Motor neuron (in vitro differentiated cells): ENCODE measurements around the gene PSTPIP1. TPM values are rescaled to one million over a fixed set of nuclear protein-coding genes. Genes with fewer than 3 reads are reported as not detected.

Experiments used
- ATAC-seq, 8 experiments: fragments of 200-7000 bp; cut with Tn5 transposase; replicated peaks in 6 of 8; 2 replicates each; pipeline ENCODE4 v1.8.0; 2021; ENCODE audit warnings: mild to moderate bottlenecking in 8 of 8, moderate library complexity in 8 of 8
- H3K27ac ChIP-seq, 2 donors: fragments of 250-450 bp; sonication (Bioruptor Pico); 2 replicates each; pipeline ENCODE4 v1.9.0; 2021; ENCODE audit warnings: antibody characterized with exemption in 2 of 2, mild to moderate bottlenecking in 2 of 2, moderate library complexity in 1 of 2
- H3K4me1 ChIP-seq, 2 donors: fragments of 250-450 bp; sonication (Bioruptor Pico); replicated peaks in 1 of 2; 2 replicates each; pipeline ENCODE4 v1.6.1; 2021; ENCODE audit warnings: antibody characterized with exemption in 2 of 2, mild to moderate bottlenecking in 2 of 2, moderate library complexity in 1 of 2
- H3K4me3 ChIP-seq, 5 donors: fragments of 250-450 bp; sonication (Bioruptor Pico); 2 replicates each; pipeline ENCODE4 v1.9.0; 2021; ENCODE audit warnings: antibody characterized with exemption in 5 of 5, mild to moderate bottlenecking in 5 of 5, moderate library complexity in 4 of 5
- WGBS, 10 experiments: fragments of 450-650 bp; shearing (Covaris generic); methylation state at CpG; one replicate each; pipeline ENCODE4 v1.0.0; 2022; 5-methylcytosine and 5-hydroxymethylcytosine counted together
- in situ Hi-C, 9 experiments: fragments of 400-800 bp; cut with MboI; loops; one replicate each; pipeline ENCODE4 v1.15.0; 2021; ENCODE audit warnings: low sequenced_read_pairs in 9 of 9, low pct_unique_long_range_greater_than_20kb in 2 of 9; ENCODE audit not compliant: unreplicated experiment in 9 of 9
- total RNA-seq, 8 experiments: library from RNA; unstranded; fragments of 300-600 nt; gene quantifications; 2 replicates each; pipeline versions ENCODE4 v1.2.3 to v1.2.4, GENCODE V29; 2022

The PSTPIP1 gene
- total RNA-seq, 8 experiments from 2014 or later, result 0.14 to 5.0 (median 1.4) TPM; not detected in 1

GRCh38 chr15:76996526-76997401 lies 1.8 kb downstream of the PSTPIP1 start:
- Histone ChIP-seq H3K27ac (no peak overlapping the region), H3K4me1 (peaks cover 0 to 3% of the 10 kb centered on the region in 2 donors), H3K4me3 (no peak overlapping the region)
- WGBS, 10 experiments, result 0 to 91% (median 70%) methylated on average over 1 to 7 of the region's 14 CpGs; no CpG with 5 or more reads in 5 of the 10 experiments
- in situ Hi-C loops, result no loop called here
- ATAC-seq, result peak in 1 of 8 experiments; percentile 12

- Histone ChIP-seq H3K4me3 (no peak overlapping the region), H3K27ac (no peak overlapping the region), H3K4me1 (no peaks in the 10 kb centered on the region)
- in situ Hi-C loops, result no loop called here
- ATAC-seq, result no peak
- 8 to 100% (median 67%) methylated on average over 1 to 7 of the region's 8 CpGs; no CpG with 5 or more reads in 2 of the 10 experiments for WGBS, 10 experiments
Measured at GRCh38 chr15:76998663-76999285, 3.8 kb downstream of the PSTPIP1 start.

- H3K4me3 ChIP-seq, result no peak overlapping the region
Measured at GRCh38 chr15:76999996-77000395, 5.1 kb downstream of the PSTPIP1 start.

GRCh38 chr15:77001351-77001750 lies 6.4 kb downstream of the PSTPIP1 start:
- no peak overlapping the region for H3K4me3 ChIP-seq
- H3K27ac ChIP-seq, result no peak overlapping the region
- WGBS, 10 experiments, result 47 to 100% (median 73%) methylated on average over 1 to 4 of the region's 4 CpGs; no CpG with 5 or more reads in 3 of the 10 experiments
- ATAC-seq, result no peak
- in situ Hi-C loops, result no loop called here
- no peaks in the 10 kb centered on the region for H3K4me1 ChIP-seq

More at GRCh38 chr15:76999996-77000395, 5.1 kb downstream of the PSTPIP1 start:
- H3K27ac ChIP-seq, result no peak overlapping the region
- H3K4me1 ChIP-seq, result no peaks in the 10 kb centered on the region
- ATAC-seq, result no peak
- in situ Hi-C loops, result no loop called here
- WGBS, 10 experiments, result 57% methylated on average over 2 of the region's 2 CpGs; no CpG with 5 or more reads in 9 of the 10 experiments

- in situ Hi-C loops, result no loop called here
- Histone ChIP-seq H3K27ac (no peak overlapping the region), H3K4me1 (no peaks in the 10 kb centered on the region), H3K4me3 (no peak overlapping the region)
- ATAC-seq, result no peak
- WGBS, 10 experiments, result 0 to 100% (median 62%) methylated on average over 1 to 4 of the region's 4 CpGs; no CpG with 5 or more reads in 3 of the 10 experiments
Measured at GRCh38 chr15:77001966-77002365, 7.0 kb downstream of the PSTPIP1 start.

GRCh38 chr15:77002436-77002835 lies 7.5 kb downstream of the PSTPIP1 start:
- in situ Hi-C loops, result no loop called here
- no peak overlapping the region for H3K27ac ChIP-seq
- 40 to 91% (median 57%) methylated on average over 1 to 7 of the region's 7 CpGs; no CpG with 5 or more reads in 5 of the 10 experiments for WGBS, 10 experiments
- H3K4me1 ChIP-seq, result no peaks in the 10 kb centered on the region
- no peak for ATAC-seq
- H3K4me3 ChIP-seq, result no peak overlapping the region

- no peak for ATAC-seq
- no peak overlapping the region for H3K4me3 ChIP-seq
- 30 to 100% (median 81%) methylated on average over 1 to 6 of the region's 16 CpGs; no CpG with 5 or more reads in 2 of the 10 experiments for WGBS, 10 experiments
- H3K4me1 ChIP-seq, result no peaks in the 10 kb centered on the region
- no peak overlapping the region for H3K27ac ChIP-seq
- in situ Hi-C loops, result no loop called here
Measured at GRCh38 chr15:77002954-77003912, 8.3 kb downstream of the PSTPIP1 start.

GRCh38 chr15:77004189-77004588 lies 9.3 kb downstream of the PSTPIP1 start:
- in situ Hi-C loops, result no loop called here
- Histone ChIP-seq H3K4me1 (no peaks in the 10 kb centered on the region), H3K27ac (no peak overlapping the region), H3K4me3 (no peak overlapping the region)
- no peak for ATAC-seq
- 31 to 83% (median 75%) methylated on average over 1 to 3 of the region's 4 CpGs; no CpG with 5 or more reads in 5 of the 10 experiments for WGBS, 10 experiments

- in situ Hi-C loops, result no loop called here
- Histone ChIP-seq H3K4me1 (no peaks in the 10 kb centered on the region), H3K27ac (no peak overlapping the region), H3K4me3 (no peak overlapping the region)
- no peak for ATAC-seq
- WGBS, 10 experiments, result 56 to 96% (median 70%) methylated on average over 2 to 4 of the region's 6 CpGs; no CpG with 5 or more reads in 7 of the 10 experiments
Measured at GRCh38 chr15:77009176-77009575, 14.2 kb downstream of the PSTPIP1 start.

- in situ Hi-C loops, result no loop called here
- H3K4me1 ChIP-seq, result no peaks in the 10 kb centered on the region
- H3K4me3 ChIP-seq, result no peak overlapping the region
- 42 to 100% (median 67%) methylated on average over 1 to 3 of the region's 14 CpGs; no CpG with 5 or more reads in 6 of the 10 experiments for WGBS, 10 experiments
- ATAC-seq, result peak in 7 of 8 experiments; percentile 42 to 91 (median 87)
- no peak overlapping the region for H3K27ac ChIP-seq
Measured at GRCh38 chr15:77009646-77010311, 14.9 kb downstream of the PSTPIP1 start.

- no peaks in the 10 kb centered on the region for H3K4me1 ChIP-seq
- in situ Hi-C loops, result no loop called here
- no peak for ATAC-seq
- no peak overlapping the region for H3K4me3 ChIP-seq
- H3K27ac ChIP-seq, result no peak overlapping the region
- 94 to 100% (median 100%) methylated on average over 1 to 2 of the region's 4 CpGs; no CpG with 5 or more reads in 6 of the 10 experiments for WGBS, 10 experiments
Measured at GRCh38 chr15:77010312-77010686, 15.4 kb downstream of the PSTPIP1 start.

GRCh38 chr15:77010857-77011256 lies 15.9 kb downstream of the PSTPIP1 start:
- Histone ChIP-seq H3K4me3 (no peak overlapping the region), H3K27ac (no peak overlapping the region), H3K4me1 (peaks cover 2 to 3% of the 10 kb centered on the region in 2 donors)
- 20 to 80% (median 50%) methylated on average over 1 to 4 of the region's 4 CpGs; no CpG with 5 or more reads in 5 of the 10 experiments for WGBS, 10 experiments
- ATAC-seq, result no peak
- in situ Hi-C loops, result no loop called here
